Measurements from ENCODE around the gene HNRNPDL. TPM values are rescaled to one million over a fixed set of nuclear protein-coding genes. Genes with fewer than 3 reads are reported as not detected.
A peak's percentile ranks its signal among the peaks of the same experiment; 100 is the strongest.

The HNRNPDL gene
- total RNA-seq, 4 donors from 2014 or later, result 93.6 to 124 (median 107) TPM

DNA sequence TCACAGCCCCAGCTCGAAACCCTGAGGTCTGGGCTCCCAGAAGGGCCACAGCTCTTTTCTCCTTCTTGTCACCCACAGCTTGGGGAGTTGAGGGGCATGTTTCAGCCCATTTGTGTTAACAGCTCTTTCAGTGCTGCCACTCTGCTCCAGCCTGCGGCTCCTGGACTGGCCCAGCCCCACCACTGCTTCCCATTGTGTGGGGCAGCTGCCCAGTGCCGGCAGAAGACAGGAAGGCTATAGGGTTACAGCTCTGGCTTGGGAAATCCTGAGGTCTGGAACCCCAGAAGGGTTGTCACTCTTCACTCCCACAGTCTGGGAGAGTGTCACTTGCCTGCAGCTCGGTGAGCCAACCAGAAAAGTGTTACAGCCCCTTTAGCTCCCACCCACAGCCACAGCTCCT lies 49.4 kb downstream of the HNRNPDL start:
- 90 to 94% methylated on average over 4 of the region's 4 CpGs for WGBS, 2 donors
- intact Hi-C loops (cut with DNase I; ENCODE audit: low total_unique reads), result no loop called here
- TF ChIP-seq POLR2A (IDR thresholded peaks at IDR 0.05), result no peak
- TF ChIP-seq, protein P1, sequence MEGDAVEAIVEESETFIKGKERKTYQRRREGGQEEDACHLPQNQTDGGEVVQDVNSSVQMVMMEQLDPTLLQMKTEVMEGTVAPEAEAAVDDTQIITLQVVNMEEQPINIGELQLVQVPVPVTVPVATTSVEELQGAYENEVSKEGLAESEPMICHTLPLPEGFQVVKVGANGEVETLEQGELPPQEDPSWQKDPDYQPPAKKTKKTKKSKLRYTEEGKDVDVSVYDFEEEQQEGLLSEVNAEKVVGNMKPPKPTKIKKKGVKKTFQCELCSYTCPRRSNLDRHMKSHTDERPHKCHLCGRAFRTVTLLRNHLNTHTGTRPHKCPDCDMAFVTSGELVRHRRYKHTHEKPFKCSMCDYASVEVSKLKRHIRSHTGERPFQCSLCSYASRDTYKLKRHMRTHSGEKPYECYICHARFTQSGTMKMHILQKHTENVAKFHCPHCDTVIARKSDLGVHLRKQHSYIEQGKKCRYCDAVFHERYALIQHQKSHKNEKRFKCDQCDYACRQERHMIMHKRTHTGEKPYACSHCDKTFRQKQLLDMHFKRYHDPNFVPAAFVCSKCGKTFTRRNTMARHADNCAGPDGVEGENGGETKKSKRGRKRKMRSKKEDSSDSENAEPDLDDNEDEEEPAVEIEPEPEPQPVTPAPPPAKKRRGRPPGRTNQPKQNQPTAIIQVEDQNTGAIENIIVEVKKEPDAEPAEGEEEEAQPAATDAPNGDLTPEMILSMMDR (IDR thresholded peaks at IDR 0.05), result no peak

DNA sequence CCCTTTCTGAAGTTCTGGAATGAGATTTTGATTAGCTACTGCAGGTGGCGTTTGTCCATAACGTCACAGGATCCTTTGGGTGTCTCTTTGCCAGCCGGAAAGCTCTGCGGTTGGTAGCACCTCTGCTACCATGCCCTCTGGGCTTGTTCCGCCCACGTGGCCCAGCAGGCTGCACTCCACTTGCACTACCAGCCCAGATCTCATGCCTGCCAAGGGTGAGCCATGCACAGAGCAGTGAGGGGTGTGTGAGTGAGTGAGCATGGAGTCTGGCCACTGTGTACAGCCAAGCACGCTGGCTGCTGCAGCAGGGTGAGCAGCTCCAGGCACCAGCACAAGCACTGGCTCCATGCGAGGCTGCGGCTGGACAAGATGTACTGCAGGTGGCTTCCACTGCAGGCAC lies 49.9 kb downstream of the HNRNPDL start:
- H3K4me3 ChIP-seq (ENCODE audit: low read depth, poor library complexity, severe bottlenecking), result no peak overlapping the region
- intact Hi-C loops (cut with DNase I; ENCODE audit: low total_unique reads), result no loop called here
- 49 to 51% methylated on average over 8 to 9 of the region's 9 CpGs for WGBS, 2 donors
- no peak for TF ChIP-seq POLR2A (IDR thresholded peaks at IDR 0.05)
- TF ChIP-seq, protein P1 (IDR thresholded peaks at IDR 0.05), result no peak
- peak; percentile 59 to 87 for DNase-seq (ENCODE audit: low spot score in 2 of 2)

More for the DNA sequence above, 49.4 kb downstream of the HNRNPDL start:
- no peak for DNase-seq (ENCODE audit: low spot score in 2 of 2)
- H3K4me3 ChIP-seq (ENCODE audit: low read depth, poor library complexity, severe bottlenecking), result no peak overlapping the region

DNA sequence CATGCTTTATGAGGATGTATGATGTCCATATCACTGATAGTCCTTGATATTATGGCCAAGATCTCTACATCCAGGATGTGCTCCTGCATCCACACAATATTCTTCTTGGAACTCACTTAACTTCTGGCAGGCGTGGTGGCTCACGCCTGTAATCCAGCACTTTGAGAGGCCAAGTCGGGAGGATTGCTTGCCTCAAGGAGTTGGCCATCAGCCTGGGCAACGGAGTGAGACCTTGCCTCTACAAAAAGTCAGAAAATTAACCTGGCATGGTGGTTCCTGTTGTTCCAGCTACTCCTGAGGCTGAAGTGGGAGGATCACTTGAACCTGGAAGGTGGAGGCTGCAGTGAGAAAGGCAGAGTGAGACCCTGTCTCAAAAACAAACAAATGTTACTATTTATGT lies 54.2 kb downstream of the HNRNPDL start:
- DNase-seq (ENCODE audit: low spot score in 2 of 2), result no peak
- 38 to 58% methylated on average over 4 of the region's 4 CpGs for WGBS, 2 donors
- intact Hi-C loops (cut with DNase I; ENCODE audit: low total_unique reads), result no loop called here
- no peak overlapping the region for H3K4me3 ChIP-seq (ENCODE audit: low read depth, poor library complexity, severe bottlenecking)
- no peak for TF ChIP-seq POLR2A (IDR thresholded peaks at IDR 0.05)
- TF ChIP-seq, protein P1 (IDR thresholded peaks at IDR 0.05), result no peak

DNA sequence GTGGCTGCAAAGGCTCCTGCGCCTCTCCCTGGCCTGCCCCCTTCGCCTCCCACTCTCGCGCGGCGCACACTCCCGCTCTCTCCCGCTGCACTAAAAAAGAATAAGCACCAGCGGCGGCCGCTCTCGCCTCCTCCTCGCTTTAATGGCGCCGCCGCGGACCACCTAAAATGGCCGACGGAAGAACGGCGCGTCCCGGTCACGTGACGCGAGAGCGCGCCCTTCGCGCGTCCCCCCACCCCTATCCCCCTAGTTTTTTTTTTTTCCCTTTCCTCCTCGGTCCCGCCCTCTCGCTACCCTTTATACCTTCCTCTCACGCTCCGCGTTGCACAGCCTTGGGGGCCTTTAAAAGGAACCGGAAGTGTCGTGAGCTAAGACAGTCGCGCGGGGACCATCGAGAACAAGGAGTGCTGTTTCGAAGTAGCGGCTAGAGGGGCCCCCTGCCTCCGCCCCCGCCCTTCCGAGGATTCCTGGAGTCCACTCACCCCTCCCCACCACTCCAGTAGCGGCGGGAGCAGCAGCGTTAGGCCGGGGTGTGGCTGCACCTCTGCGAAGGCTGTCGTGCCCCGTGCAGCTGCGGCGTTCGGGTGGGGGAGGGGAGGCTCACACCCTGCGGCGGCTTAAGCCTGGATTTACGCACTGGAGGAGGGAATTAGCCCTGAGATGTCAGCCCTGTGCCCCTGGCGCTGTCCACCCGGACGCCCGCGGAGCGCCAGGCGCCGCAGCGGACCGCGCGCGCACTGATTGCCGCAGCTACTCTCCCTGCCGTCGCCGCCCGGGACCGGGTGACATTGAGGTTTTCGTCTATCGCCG lies 56.2 kb downstream of the HNRNPDL start, which contains the start of gene HNRNPD:
HNRNPD (minus strand) TSS at position 176 of the 810 bp plus-strand sequence. CDS start 313 bp downstream, outside the sequence.
- intact Hi-C loops (cut with DNase I; ENCODE audit: low total_unique reads), result loop anchor here (5.0 kb wide), 1 partner anchor 53 kb away; no protein-coding TSS in a partner anchor
- H3K4me3 ChIP-seq (ENCODE audit: low read depth, poor library complexity, severe bottlenecking), result peak within 1 kb of the TSS; percentile 95
- DNase-seq (ENCODE audit: low spot score in 2 of 2), result peak; percentile 98 to 99
- TF ChIP-seq, protein P1 (IDR thresholded peaks at IDR 0.05), result no peak
- peak in 1 of 2 donors; percentile 68 for TF ChIP-seq POLR2A (IDR thresholded peaks at IDR 0.05)
- 0 to 1% methylated on average over 70 to 77 of the region's 83 CpGs for WGBS, 2 donors

DNA sequence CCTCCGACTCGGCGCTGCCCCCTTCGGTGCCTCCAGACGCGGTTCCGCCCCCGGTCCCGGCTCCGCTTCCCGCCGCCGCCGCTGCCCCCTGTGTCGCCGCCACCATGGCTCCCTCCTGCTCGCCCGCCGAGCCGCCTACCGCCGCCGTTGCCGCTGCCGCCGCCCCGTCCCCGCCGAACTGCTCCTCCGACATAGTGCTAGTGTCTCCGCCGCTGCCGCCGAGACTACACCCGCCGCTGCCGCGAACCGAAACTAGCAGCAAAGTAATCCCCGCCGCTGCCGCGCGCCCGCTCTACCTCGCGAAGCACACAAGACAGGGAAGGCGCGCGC lies 56.8 kb downstream of the HNRNPDL start:
- intact Hi-C loops (cut with DNase I; ENCODE audit: low total_unique reads), result loop anchor here (5.0 kb wide), 1 partner anchor 54 kb away; no protein-coding TSS in a partner anchor
- TF ChIP-seq, protein P1 (IDR thresholded peaks at IDR 0.05), result no peak
- TF ChIP-seq POLR2A (IDR thresholded peaks at IDR 0.05), result no peak
- whole genome bisulfite sequencing, 2 donors, result 0 to 1% methylated on average over 25 to 32 of the region's 50 CpGs
- peak overlapping the region; percentile 95 for H3K4me3 ChIP-seq (ENCODE audit: low read depth, poor library complexity, severe bottlenecking)
- peak in 1 of 2 donors; percentile 30 for DNase-seq (ENCODE audit: low spot score in 2 of 2)

Other genes with a start within 250 kb of the HNRNPDL start
- gene HNRNPD, start 56.5 kb downstream of the HNRNPDL start, total RNA-seq, result 100 to 1,000 TPM in 1 of 4 donors, 10 to 100 TPM in 3; 54.0 to 140 (median 60.4) TPM
- 10 to 100 TPM; 21.2 to 44.3 (median 34.6) TPM for gene ENOPH1, start 128 bp upstream of the HNRNPDL start, total RNA-seq
- 10 to 100 TPM in 1 of 4 donors, 1 to 10 TPM in 3; 3.4 to 15.5 (median 7.3) TPM for gene TMEM150C, start 131.5 kb upstream of the HNRNPDL start, total RNA-seq

All from lower leg skin (tissue), 4 donors.